ENCODE results near the gene ZNF655.

ZNF655 gene

DNA sequence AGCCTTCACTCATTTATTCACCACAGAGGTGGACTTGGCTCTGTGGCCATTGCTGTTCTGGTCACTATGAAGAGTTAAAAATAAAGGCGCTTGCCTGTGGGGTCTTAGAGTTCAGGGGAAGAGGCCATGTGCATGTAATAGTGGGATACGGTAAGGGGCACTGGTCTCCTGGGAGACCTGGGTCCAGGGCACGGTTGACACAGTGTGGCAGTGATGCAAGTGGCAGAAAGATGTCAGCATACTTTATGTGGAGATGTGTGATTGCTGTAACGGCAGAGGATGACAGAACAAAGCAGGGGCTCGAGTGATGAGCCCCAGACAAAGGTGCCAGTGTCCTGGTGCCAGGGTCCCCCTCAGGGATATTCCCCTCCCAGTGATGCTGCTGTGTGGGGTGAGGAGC lies 66.9 kb downstream of the ZNF655 start:
- TF ChIP-seq POLR2A (IDR thresholded peaks at IDR 0.05; ENCODE audit: extremely low read depth, insufficient read length) = no peak
- TF ChIP-seq, protein P1, sequence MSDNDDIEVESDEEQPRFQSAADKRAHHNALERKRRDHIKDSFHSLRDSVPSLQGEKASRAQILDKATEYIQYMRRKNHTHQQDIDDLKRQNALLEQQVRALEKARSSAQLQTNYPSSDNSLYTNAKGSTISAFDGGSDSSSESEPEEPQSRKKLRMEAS (IDR thresholded peaks at IDR 0.05; ENCODE audit: low read depth, low read length) = no peak
- TF ChIP-seq, protein P2, sequence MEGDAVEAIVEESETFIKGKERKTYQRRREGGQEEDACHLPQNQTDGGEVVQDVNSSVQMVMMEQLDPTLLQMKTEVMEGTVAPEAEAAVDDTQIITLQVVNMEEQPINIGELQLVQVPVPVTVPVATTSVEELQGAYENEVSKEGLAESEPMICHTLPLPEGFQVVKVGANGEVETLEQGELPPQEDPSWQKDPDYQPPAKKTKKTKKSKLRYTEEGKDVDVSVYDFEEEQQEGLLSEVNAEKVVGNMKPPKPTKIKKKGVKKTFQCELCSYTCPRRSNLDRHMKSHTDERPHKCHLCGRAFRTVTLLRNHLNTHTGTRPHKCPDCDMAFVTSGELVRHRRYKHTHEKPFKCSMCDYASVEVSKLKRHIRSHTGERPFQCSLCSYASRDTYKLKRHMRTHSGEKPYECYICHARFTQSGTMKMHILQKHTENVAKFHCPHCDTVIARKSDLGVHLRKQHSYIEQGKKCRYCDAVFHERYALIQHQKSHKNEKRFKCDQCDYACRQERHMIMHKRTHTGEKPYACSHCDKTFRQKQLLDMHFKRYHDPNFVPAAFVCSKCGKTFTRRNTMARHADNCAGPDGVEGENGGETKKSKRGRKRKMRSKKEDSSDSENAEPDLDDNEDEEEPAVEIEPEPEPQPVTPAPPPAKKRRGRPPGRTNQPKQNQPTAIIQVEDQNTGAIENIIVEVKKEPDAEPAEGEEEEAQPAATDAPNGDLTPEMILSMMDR (IDR thresholded peaks at IDR 0.05; ENCODE audit: low read depth, low read length) = no peak
- no peak for TF ChIP-seq MYC (IDR thresholded peaks at IDR 0.05; ENCODE audit: low read depth, low read length)
- peak overlapping the region; percentile 69 for H3K4me3 ChIP-seq (ENCODE audit: low read depth, low read length)
- DNase-seq (ENCODE audit: low read depth) = peak; percentile 40

DNA sequence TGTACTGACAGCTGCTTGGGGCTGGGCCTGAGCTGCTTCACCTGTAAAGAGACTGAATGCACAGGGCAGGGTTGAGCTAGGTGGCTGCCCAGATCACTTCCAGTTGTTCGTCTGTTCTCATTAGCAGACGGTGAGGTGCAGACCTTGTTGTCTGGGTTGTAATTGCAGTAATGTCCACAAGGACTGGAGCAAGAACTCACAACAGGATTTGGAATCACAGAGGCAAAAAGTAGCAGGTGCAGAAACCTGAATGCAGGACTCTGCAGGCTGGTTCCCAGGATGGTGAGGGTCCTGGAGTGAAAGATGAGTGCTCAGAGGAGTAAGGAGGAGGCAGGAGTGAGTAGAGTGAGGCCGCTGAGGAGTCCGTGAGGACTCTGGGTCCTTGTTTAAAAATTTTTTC lies 67.5 kb downstream of the ZNF655 start:
- peak overlapping the region; percentile 69 for H3K4me3 ChIP-seq (ENCODE audit: low read depth, low read length)
- no peak for TF ChIP-seq MYC (IDR thresholded peaks at IDR 0.05; ENCODE audit: low read depth, low read length)
- no peak for TF ChIP-seq POLR2A (IDR thresholded peaks at IDR 0.05; ENCODE audit: extremely low read depth, insufficient read length)
- TF ChIP-seq, protein P2 (IDR thresholded peaks at IDR 0.05; ENCODE audit: low read depth, low read length) = no peak
- TF ChIP-seq, protein P1 (IDR thresholded peaks at IDR 0.05; ENCODE audit: low read depth, low read length) = no peak
- peak; percentile 33 for DNase-seq (ENCODE audit: low read depth)
